OCI-LY3 (cell line): Measurements from ENCODE around the gene BOD1L1.

Experiments
- H2AFZ ChIP-seq: fragments of 200-600, 300-600 bp; shearing (Covaris generic); 2 replicates; pipeline ENCODE4 v1.6.0; 2014; ENCODE audit warnings: antibody characterized with exemption, low read depth, low read length
- H3K27ac ChIP-seq: fragments of 200-600, 300-600 bp; sonication (generic); 2 replicates; pipeline ENCODE4 v1.5.1; 2014; ENCODE audit warnings: mild to moderate bottlenecking, low read length, moderate library complexity, mixed read lengths
- H3K27me3 ChIP-seq: fragments of 200-600, 300-600 bp; sonication (generic); 2 replicates; pipeline ENCODE4 v1.6.1; 2014; ENCODE audit warnings: low read depth, low read length, mixed read lengths
- H3K36me3 ChIP-seq: fragments of 200-600, 300-600 bp; sonication (generic); replicated peaks from 2 replicates; pipeline ENCODE3; 2014; ENCODE audit warnings: low read depth, low read length, mixed read lengths
- H3K4me1 ChIP-seq: fragments of 300-600, 200-600 bp; sonication (generic); 2 replicates; pipeline ENCODE4 v1.6.1; 2014; ENCODE audit warnings: low read length, mixed read lengths
- H3K4me2 ChIP-seq: fragments of 200-600, 300-600 bp; sonication (generic); 2 replicates; pipeline ENCODE4 v1.6.1; 2014; ENCODE audit warnings: low read length, mixed read lengths
- H3K4me3 ChIP-seq: fragments of 300-600, 200-600 bp; sonication (generic); 2 replicates; pipeline ENCODE4 v1.5.1; 2014; ENCODE audit warnings: antibody characterized with exemption, mild to moderate bottlenecking, low read length, moderate library complexity
- H3K79me2 ChIP-seq: fragments of 300-600, 200-600 bp; shearing (Covaris generic); 2 replicates; pipeline ENCODE4 v1.6.1; 2014; ENCODE audit warnings: mild to moderate bottlenecking, low read length, mixed read lengths
- H3K9ac ChIP-seq: fragments of 300-600, 200-600 bp; shearing (Covaris generic); 2 replicates; pipeline ENCODE4 v1.6.0; 2014; ENCODE audit warnings: mild to moderate bottlenecking, low read length, moderate library complexity
- H3K9me3 ChIP-seq: fragments of 200-600, 300-600 bp; shearing (Covaris generic); 2 replicates; pipeline ENCODE4 v1.6.1; 2014; ENCODE audit warnings: low read length, mixed read lengths; ENCODE audit not compliant: insufficient read depth
- H4K20me1 ChIP-seq: fragments of 200-600, 300-600 bp; sonication (generic); 2 replicates; pipeline ENCODE4 v1.6.1; 2016; ENCODE audit warnings: low read length, mixed read lengths; ENCODE audit not compliant: insufficient read depth
- EZH2phosphoT487 ChIP-seq: fragments of 200-600 bp; shearing (Covaris generic); IDR thresholded peaks from 2 replicates; pipeline ENCODE4 v1.6.1; 2018; ENCODE audit warnings: antibody characterized with exemption, mixed run types, low read depth
- TF ChIP-seq, protein P1 (sequence below): fragments of 200-600, 300-600 bp; sonication (generic); IDR thresholded peaks from 2 replicates; pipeline ENCODE4 v1.5.1; 2014; ENCODE audit warnings: antibody characterized with exemption, low read length, low read depth

Gene BOD1L1

GRCh38 chr4:13577660-13578059, 49.9 kb downstream of the BOD1L1 start:
- Histone ChIP-seq H3K9ac (no peak overlapping the region), H3K36me3 (peaks cover 40% of the 10 kb centered on the region)

DNA sequence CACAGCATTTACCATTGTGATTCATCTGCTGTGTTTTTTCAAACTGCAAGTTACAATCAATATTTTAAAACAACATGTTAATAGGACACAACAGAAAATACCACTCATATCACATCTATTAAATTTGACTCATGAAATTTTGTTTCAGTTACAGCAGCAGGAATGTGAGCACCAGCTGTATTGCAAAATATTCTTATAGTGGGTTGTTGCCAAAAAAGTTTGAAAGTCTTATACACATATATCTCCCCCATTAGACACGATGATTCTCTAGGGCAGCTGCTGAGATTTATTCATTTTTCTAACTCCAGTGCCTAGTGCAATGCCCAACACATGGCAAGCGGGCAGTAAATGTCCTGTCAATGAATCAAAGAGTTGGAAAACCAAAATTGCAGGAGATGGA, 56.6 kb downstream of the BOD1L1 start:
- H2AFZ ChIP-seq, result no peak overlapping the region
- H3K27me3 ChIP-seq, result no peaks in the 10 kb centered on the region
- no peak overlapping the region for H3K4me2 ChIP-seq
- no peak overlapping the region for H3K27ac ChIP-seq
- no peaks in the 10 kb centered on the region for H3K79me2 ChIP-seq
- no peak overlapping the region for H3K9ac ChIP-seq
- no peak overlapping the region for H3K4me3 ChIP-seq
- peaks cover 32% of the 10 kb centered on the region for H3K36me3 ChIP-seq
- no peaks in the 10 kb centered on the region for H3K4me1 ChIP-seq
- no peaks in the 10 kb centered on the region for H4K20me1 ChIP-seq
- H3K9me3 ChIP-seq, result no peaks in the 10 kb centered on the region
- TF ChIP-seq, protein P1, sequence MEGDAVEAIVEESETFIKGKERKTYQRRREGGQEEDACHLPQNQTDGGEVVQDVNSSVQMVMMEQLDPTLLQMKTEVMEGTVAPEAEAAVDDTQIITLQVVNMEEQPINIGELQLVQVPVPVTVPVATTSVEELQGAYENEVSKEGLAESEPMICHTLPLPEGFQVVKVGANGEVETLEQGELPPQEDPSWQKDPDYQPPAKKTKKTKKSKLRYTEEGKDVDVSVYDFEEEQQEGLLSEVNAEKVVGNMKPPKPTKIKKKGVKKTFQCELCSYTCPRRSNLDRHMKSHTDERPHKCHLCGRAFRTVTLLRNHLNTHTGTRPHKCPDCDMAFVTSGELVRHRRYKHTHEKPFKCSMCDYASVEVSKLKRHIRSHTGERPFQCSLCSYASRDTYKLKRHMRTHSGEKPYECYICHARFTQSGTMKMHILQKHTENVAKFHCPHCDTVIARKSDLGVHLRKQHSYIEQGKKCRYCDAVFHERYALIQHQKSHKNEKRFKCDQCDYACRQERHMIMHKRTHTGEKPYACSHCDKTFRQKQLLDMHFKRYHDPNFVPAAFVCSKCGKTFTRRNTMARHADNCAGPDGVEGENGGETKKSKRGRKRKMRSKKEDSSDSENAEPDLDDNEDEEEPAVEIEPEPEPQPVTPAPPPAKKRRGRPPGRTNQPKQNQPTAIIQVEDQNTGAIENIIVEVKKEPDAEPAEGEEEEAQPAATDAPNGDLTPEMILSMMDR, result no peak
- no peak for TF ChIP-seq EZH2phosphoT487

More at GRCh38 chr4:13577660-13578059, 49.9 kb downstream of the BOD1L1 start:
- H3K4me2 ChIP-seq, result no peak overlapping the region
- no peak overlapping the region for H2AFZ ChIP-seq
- no peaks in the 10 kb centered on the region for H3K79me2 ChIP-seq
- TF ChIP-seq EZH2phosphoT487, result no peak
- TF ChIP-seq, protein P1, result no peak
- no peak overlapping the region for H3K4me3 ChIP-seq
- no peaks in the 10 kb centered on the region for H3K9me3 ChIP-seq
- no peaks in the 10 kb centered on the region for H3K27me3 ChIP-seq
- H3K27ac ChIP-seq, result no peak overlapping the region
- H4K20me1 ChIP-seq, result no peaks in the 10 kb centered on the region
- H3K4me1 ChIP-seq, result no peaks in the 10 kb centered on the region

DNA sequence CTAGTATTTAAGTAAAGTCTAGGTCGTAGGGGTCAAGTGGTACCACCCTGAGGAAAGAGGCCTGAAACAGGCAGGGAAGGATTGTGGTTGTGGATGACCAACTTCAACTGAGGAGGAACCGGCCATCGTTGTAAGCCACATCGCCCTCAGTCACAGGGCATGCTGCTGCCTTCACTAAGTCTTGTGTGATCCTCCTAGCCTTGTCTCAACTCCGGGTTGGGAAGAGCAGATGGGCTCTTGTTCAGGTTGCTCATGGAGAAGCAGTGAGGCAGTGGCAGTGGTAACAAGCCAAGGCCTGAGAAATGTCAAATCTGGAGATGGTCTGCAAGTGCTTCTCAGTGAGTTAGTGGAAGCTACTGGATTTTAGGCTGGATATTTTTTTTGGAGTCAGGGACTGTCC, 60.4 kb downstream of the BOD1L1 start:
- Histone ChIP-seq H2AFZ (no peak overlapping the region), H3K9me3 (no peaks in the 10 kb centered on the region), H3K9ac (no peak overlapping the region), H3K4me3 (no peak overlapping the region), H3K79me2 (no peaks in the 10 kb centered on the region), H3K4me1 (no peaks in the 10 kb centered on the region), H3K27me3 (no peaks in the 10 kb centered on the region), H4K20me1 (no peaks in the 10 kb centered on the region), H3K4me2 (no peak overlapping the region), H3K36me3 (peaks cover 22% of the 10 kb centered on the region), H3K27ac (no peak overlapping the region)
- TF ChIP-seq, protein P1, result no peak
- TF ChIP-seq EZH2phosphoT487, result no peak

- H2AFZ ChIP-seq, result no peak overlapping the region
- no peaks in the 10 kb centered on the region for H3K9me3 ChIP-seq
- TF ChIP-seq, protein P1, result no peak
- no peak for TF ChIP-seq EZH2phosphoT487
- H3K36me3 ChIP-seq, result no peaks in the 10 kb centered on the region
- no peaks in the 10 kb centered on the region for H3K79me2 ChIP-seq
- H4K20me1 ChIP-seq, result no peaks in the 10 kb centered on the region
- no peak overlapping the region for H3K4me2 ChIP-seq
- no peak overlapping the region for H3K9ac ChIP-seq
- H3K27ac ChIP-seq, result no peak overlapping the region
- no peaks in the 10 kb centered on the region for H3K4me1 ChIP-seq
- no peaks in the 10 kb centered on the region for H3K27me3 ChIP-seq
- H3K4me3 ChIP-seq, result no peak overlapping the region
Observed at GRCh38 chr4:13562876-13563275, 64.6 kb downstream of the BOD1L1 start.
